Peyer's patch (tissue), 4 donors: ENCODE data around the gene NEAT1.

Source experiments
- CTCF ChIP-seq, 6 experiments: fragments of 450-650 bp in 4 of 6; fragments of 200-600 bp in 2 of 6; sonication (generic) in 1 of 6; IDR thresholded peaks; one replicate each; pipeline ENCODE4 v1.5.1; 2017 to 2019; ENCODE audit warnings: antibody characterized with exemption in 6 of 6, mild to moderate bottlenecking in 3 of 6, moderate library complexity in 1 of 6
- POLR2A ChIP-seq, 2 donors: fragments of 450-650 bp; IDR thresholded peaks; one replicate each; pipeline ENCODE4 v1.5.1; 2017; ENCODE audit warnings: antibody characterized with exemption in 2 of 2, mild to moderate bottlenecking in 2 of 2, moderate library complexity in 2 of 2

GRCh38 chr11:65399845-65400244 lies 22.8 kb upstream of the NEAT1 start:
- TF ChIP-seq POLR2A (IDR thresholded peaks at IDR 0.05): no peak
- no peak for TF ChIP-seq CTCF (IDR thresholded peaks at IDR 0.05)
